ENCODE results near the gene EPHA8. TPM values are rescaled to one million over a fixed set of nuclear protein-coding genes. Genes with fewer than 3 reads are reported as not detected.

The EPHA8 gene
- polyA plus RNA-seq, 1 donor (not counting 4 experiments of a cell fraction or from before 2014, with no cell fraction given), result 1.0 TPM

DNA sequence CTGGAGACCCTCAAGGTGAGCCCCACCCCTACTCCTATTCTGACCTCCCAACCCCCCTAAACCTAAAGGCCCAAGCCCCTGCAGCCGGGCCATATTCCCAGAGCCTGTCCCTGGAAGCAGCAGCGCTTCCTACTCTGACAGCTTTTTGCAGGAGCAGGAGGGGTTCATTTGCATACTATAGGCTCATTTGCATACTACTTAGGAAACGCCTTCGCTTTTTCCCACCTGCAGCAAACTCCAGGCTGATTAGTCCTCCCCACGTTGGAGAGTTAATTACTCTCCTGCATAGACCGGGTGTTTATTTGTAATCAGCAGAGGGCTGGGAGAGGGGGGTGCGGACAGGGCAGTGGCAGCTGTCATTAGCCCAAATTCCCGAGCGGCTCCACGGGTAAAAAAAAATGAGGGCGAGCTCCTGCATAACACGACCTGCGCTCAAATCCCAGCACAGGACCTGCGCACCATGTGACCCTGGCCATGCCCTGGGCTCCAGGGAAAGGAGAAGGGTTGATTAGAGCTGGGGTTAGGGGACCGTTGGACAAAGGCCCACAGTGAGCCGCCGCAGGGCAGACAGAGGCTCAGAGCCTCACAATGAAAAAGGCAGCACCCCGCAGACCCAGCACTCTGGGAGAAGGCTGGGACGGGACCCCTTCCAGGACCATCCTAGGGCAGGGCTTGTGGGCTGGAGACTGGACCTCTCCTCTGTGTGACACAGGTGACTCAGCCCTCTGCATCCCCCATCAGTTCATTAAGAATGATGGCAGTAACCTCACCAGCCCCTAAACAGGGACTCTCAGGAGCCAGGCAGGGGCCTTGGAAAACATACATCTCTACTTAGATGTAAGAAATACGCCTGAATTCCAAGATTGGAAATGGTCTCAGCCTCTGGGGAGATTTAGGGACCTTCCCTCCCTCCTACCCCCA, 63.2 kb downstream of the EPHA8 start:
- Histone ChIP-seq H3K9ac (ENCODE audit: control insufficient read depth, extremely low read depth, insufficient read depth, low read length) (no peak overlapping the region), H3K9me1 (ENCODE audit: control insufficient read depth, extremely low read depth, insufficient read depth, low read length) (no peaks in the 10 kb centered on the region), H3K36me3 (ENCODE audit: control insufficient read depth in 2 of 2, extremely low read depth in 1 of 2, insufficient read depth in 2 of 2, low read length in 2 of 2) (no peaks in the 10 kb centered on the region), H3K27ac (ENCODE audit: control insufficient read depth, insufficient read depth, low read length) (no peak overlapping the region), H3K4me2 (ENCODE audit: control insufficient read depth, extremely low read depth, insufficient read depth, low read depth, low read length) (no peak overlapping the region), H3K4me3 (ENCODE audit: control insufficient read depth in 2 of 3, extremely low read depth in 1 of 3, insufficient read depth in 2 of 3, low read depth in 1 of 3, low read length in 3 of 3) (no peak overlapping the region), H2AFZ (ENCODE audit: control insufficient read depth, low read length) (no peak overlapping the region), H3K79me2 (ENCODE audit: control insufficient read depth, insufficient read depth, low read length) (no peaks in the 10 kb centered on the region), H3K27me3 (ENCODE audit: control insufficient read depth, extremely low read depth, insufficient read depth, low read length) (peaks cover 12% of the 10 kb centered on the region), H3K4me1 (ENCODE audit: control insufficient read depth, extremely low read depth, insufficient read depth, low read length) (no peaks in the 10 kb centered on the region), H4K20me1 (ENCODE audit: control insufficient read depth, extremely low read depth, insufficient read depth, low read length) (no peaks in the 10 kb centered on the region), H3K9me3 (ENCODE audit: control insufficient read depth, low read depth, low read length) (no peaks in the 10 kb centered on the region)
- TF ChIP-seq, protein P1, sequence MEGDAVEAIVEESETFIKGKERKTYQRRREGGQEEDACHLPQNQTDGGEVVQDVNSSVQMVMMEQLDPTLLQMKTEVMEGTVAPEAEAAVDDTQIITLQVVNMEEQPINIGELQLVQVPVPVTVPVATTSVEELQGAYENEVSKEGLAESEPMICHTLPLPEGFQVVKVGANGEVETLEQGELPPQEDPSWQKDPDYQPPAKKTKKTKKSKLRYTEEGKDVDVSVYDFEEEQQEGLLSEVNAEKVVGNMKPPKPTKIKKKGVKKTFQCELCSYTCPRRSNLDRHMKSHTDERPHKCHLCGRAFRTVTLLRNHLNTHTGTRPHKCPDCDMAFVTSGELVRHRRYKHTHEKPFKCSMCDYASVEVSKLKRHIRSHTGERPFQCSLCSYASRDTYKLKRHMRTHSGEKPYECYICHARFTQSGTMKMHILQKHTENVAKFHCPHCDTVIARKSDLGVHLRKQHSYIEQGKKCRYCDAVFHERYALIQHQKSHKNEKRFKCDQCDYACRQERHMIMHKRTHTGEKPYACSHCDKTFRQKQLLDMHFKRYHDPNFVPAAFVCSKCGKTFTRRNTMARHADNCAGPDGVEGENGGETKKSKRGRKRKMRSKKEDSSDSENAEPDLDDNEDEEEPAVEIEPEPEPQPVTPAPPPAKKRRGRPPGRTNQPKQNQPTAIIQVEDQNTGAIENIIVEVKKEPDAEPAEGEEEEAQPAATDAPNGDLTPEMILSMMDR (optimal IDR thresholded peaks at IDR 0.05 in 1 of 3, IDR thresholded peaks at IDR 0.05 in 1 of 3, conservative IDR thresholded peaks at IDR 0.05 in 1 of 3; ENCODE audit: extremely low read depth in 1 of 3, insufficient read depth in 2 of 3, low read length in 3 of 3), result no peak
- TF ChIP-seq EZH2 (IDR thresholded peaks at IDR 0.05; ENCODE audit: low read length), result no peak
- DNase-seq (ENCODE audit: low read depth, low spot score) (no peak), FAIRE-seq (no peak)
- dilution Hi-C loops (cut with MboI; ENCODE audit: extremely low pct_ligation_motif_present, low sequenced_read_pairs), result no loop called here

DNA sequence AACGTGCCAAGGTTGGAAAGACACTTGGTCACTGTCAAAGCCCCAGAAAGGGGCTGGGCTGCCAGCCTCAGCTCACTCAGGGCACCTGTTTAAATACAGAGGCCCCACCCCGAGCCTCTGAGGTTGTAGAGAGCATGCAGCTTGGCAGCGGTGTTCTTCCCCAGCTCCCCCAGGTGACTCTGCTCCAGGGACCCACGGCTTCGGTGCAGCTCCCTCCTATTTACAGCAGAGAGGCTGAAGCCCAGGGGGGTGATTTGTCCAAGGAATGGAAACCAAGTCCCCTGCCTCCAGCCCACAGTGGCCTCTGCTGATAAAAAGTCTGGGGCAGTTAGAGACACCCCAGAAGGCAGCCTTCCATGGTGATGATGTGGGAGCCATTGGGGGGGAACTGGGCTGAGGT, 64.0 kb downstream of the EPHA8 start:
- Histone ChIP-seq H3K27me3 (ENCODE audit: control insufficient read depth, extremely low read depth, insufficient read depth, low read length) (peaks cover 12% of the 10 kb centered on the region), H3K4me2 (ENCODE audit: control insufficient read depth, extremely low read depth, insufficient read depth, low read depth, low read length) (no peak overlapping the region), H3K9me3 (ENCODE audit: control insufficient read depth, low read depth, low read length) (no peaks in the 10 kb centered on the region), H3K27ac (ENCODE audit: control insufficient read depth, insufficient read depth, low read length) (no peak overlapping the region), H3K79me2 (ENCODE audit: control insufficient read depth, insufficient read depth, low read length) (no peaks in the 10 kb centered on the region), H2AFZ (ENCODE audit: control insufficient read depth, low read length) (no peak overlapping the region), H4K20me1 (ENCODE audit: control insufficient read depth, extremely low read depth, insufficient read depth, low read length) (no peaks in the 10 kb centered on the region), H3K36me3 (ENCODE audit: control insufficient read depth in 2 of 2, extremely low read depth in 1 of 2, insufficient read depth in 2 of 2, low read length in 2 of 2) (no peaks in the 10 kb centered on the region), H3K4me3 (ENCODE audit: control insufficient read depth in 2 of 3, extremely low read depth in 1 of 3, insufficient read depth in 2 of 3, low read depth in 1 of 3, low read length in 3 of 3) (no peak overlapping the region), H3K9me1 (ENCODE audit: control insufficient read depth, extremely low read depth, insufficient read depth, low read length) (no peaks in the 10 kb centered on the region), H3K4me1 (ENCODE audit: control insufficient read depth, extremely low read depth, insufficient read depth, low read length) (no peaks in the 10 kb centered on the region), H3K9ac (ENCODE audit: control insufficient read depth, extremely low read depth, insufficient read depth, low read length) (no peak overlapping the region)
- dilution Hi-C loops (cut with MboI; ENCODE audit: extremely low pct_ligation_motif_present, low sequenced_read_pairs), result no loop called here
- FAIRE-seq, result no peak
- DNase-seq (ENCODE audit: low read depth, low spot score), result no peak
- TF ChIP-seq, protein P1 (optimal IDR thresholded peaks at IDR 0.05 in 1 of 3, IDR thresholded peaks at IDR 0.05 in 1 of 3, conservative IDR thresholded peaks at IDR 0.05 in 1 of 3; ENCODE audit: extremely low read depth in 1 of 3, insufficient read depth in 2 of 3, low read length in 3 of 3), result no peak
- TF ChIP-seq EZH2 (IDR thresholded peaks at IDR 0.05; ENCODE audit: low read length), result no peak

Data from keratinocyte (primary cell).